Adrenal gland (tissue), 12 donors: ENCODE results near the gene SMARCC1. TPM values are rescaled to one million over a fixed set of nuclear protein-coding genes. Genes with fewer than 3 reads are reported as not detected.

Source experiments
- DNase-seq, 7 donors: peaks; one replicate each; pipeline ENCODE4 v3.0.0-alpha.2; 2019 to 2020
- H3K27ac ChIP-seq, 5 donors: fragments of 200-600 bp; sonication (generic) in 4 of 5; 1 replicate in 3 of 5; 2 replicates in 2 of 5; pipeline versions ENCODE4 v1.5.1 to v1.8.0; 2016 to 2020; ENCODE audit warnings: mild to moderate bottlenecking in 1 of 5
- H3K27me3 ChIP-seq: fragments of 200-600 bp; 2 replicates; pipeline ENCODE4 v1.8.0; 2021
- H3K36me3 ChIP-seq, 2 donors: fragments of 200-600 bp; replicated peaks in 1 of 2; 1 replicate in 1 of 2; 2 replicates in 1 of 2; pipeline versions ENCODE4 v1.5.1 to v1.8.0; 2018 to 2022
- H3K4me1 ChIP-seq, 2 donors: fragments of 200-600 bp; replicated peaks in 1 of 2; 1 replicate in 1 of 2; 2 replicates in 1 of 2; pipeline versions ENCODE4 v1.5.1 to v1.8.0; 2018 to 2021
- H3K4me3 ChIP-seq, 4 donors: fragments of 200-600 bp; sonication (generic) in 3 of 4; one replicate each; pipeline ENCODE4 v1.5.1; 2016 to 2018
- H3K9me3 ChIP-seq, 3 donors: fragments of 200-600 bp; sonication (generic) in 1 of 3; replicated peaks in 1 of 3; 1 replicate in 2 of 3; 2 replicates in 1 of 3; pipeline versions ENCODE4 v1.5.1 to v1.8.0; 2016 to 2021
- POLR2A ChIP-seq, 2 donors: fragments of 450-650 bp; IDR thresholded peaks; one replicate each; pipeline ENCODE4 v1.6.1; 2017; ENCODE audit warnings: antibody characterized with exemption in 2 of 2, mild to moderate bottlenecking in 2 of 2, moderate library complexity in 1 of 2
- WGBS, 4 donors: extraction: QIAGEN DNeasy Blood & Tissue Kit in 2 of 4; methylation state at CpG; one replicate each; pipeline versions ENCODE4 v1.1.5 to v1.1.7; 2013 to 2017; 5-methylcytosine and 5-hydroxymethylcytosine counted together
- intact Hi-C, 2 donors: fragments of 100-400 bp; cut with DNase I; formaldehyde crosslinking; loops; one replicate each; pipeline versions ENCODE4 v1.14.1 to v1.15.0; 2022 to 2023
- polyA plus RNA-seq, 3 donors: library from polyadenylated mRNA; stranded (reverse); fragments of 200-250 nt in 2 of 3; fragments of 350-450 nt in 1 of 3; fragmentation: Illumina TruSeq in 1 of 3; extraction: RNeasy Lipid Tissue Mini Kit (QIAGEN cat#74804) in 1 of 3; gene quantifications; one replicate each; pipeline ENCODE4 v1.2.3, GENCODE V29; 2013 to 2014
- small RNA-seq, 2 donors: library from RNA; depleted of rRNA; stranded (forward); fragments of <200 nt; gene quantifications; one replicate each; pipeline ENCODE3, GENCODE V24; 2016
- total RNA-seq, 9 donors: library from RNA; depleted of rRNA in 4 of 9; stranded (reverse); fragments of >200 nt in 4 of 9; fragments of 120-200 nt in 1 of 9; fragmentation: NEBNext Ultra II Directional in 1 of 9; extraction: Animal tissue kit (Norgen Biotek cat#: 25700) in 1 of 9; gene quantifications; one replicate each; pipeline versions ENCODE4 v1.1.0 to v1.2.4, GENCODE V29; 2013 to 2023
- TF ChIP-seq, protein P1 (sequence below), 6 experiments: fragments of 450-650 bp in 4 of 6; fragments of 200-600 bp in 2 of 6; sonication (generic) in 1 of 6; IDR thresholded peaks; 1 replicate in 5 of 6; 2 replicates in 1 of 6; pipeline versions ENCODE4 v1.5.1 to v1.8.0; 2016 to 2021; ENCODE audit warnings: antibody characterized with exemption in 6 of 6, mild to moderate bottlenecking in 2 of 6, moderate library complexity in 1 of 6
- donor health status: healthy with polysubstance abuse.
- donor health status: Bipolar disorder and iron deficiency.
- donor health status: DM: yes; HTN: yes; CAD: no.
- donor health status: DM: no; HTN: no; CAD: no.
- donor health status: DM: no; HTN: no; CAD: no.
- donor health status: DM: yes; HTN: yes; CAD: no.

SMARCC1 gene
- total and polyA plus RNA-seq, 12 donors: 5.5 to 47.4 (median 19.9) TPM

DNA sequence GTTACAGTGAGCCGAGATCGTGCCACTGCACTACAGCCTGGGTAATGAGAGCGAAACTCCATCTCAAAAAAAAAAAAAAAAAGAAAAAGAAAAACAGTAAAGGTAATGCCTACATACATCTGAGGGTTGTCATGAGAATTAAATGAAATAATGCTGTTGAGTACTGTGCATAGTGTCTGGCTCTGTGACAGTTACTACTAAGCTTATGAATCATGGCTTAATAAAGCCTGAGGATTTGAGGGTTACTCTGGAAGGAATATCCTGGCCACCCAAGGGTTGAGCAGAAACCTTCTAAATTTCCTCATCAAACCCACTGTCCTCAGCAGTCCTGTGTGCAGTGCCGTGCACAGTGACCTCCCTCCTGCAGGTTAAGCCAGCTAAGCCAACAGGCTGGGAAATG is 241.4 kb downstream of the SMARCC1 start:
- Histone ChIP-seq H3K4me1 (peaks cover 0 to 9% of the 10 kb centered on the region in 2 donors), H3K27ac (no peak overlapping the region), H3K9me3 (no peaks in the 10 kb centered on the region), H3K36me3 (no peaks in the 10 kb centered on the region), H3K4me3 (no peak overlapping the region), H3K27me3 (no peaks in the 10 kb centered on the region)
- intact Hi-C loops: no loop called here
- WGBS, 4 donors: 92 to 100% (median 98%) methylated on average over 4 of the region's 4 CpGs
- no peak for DNase-seq
- TF ChIP-seq POLR2A (IDR thresholded peaks at IDR 0.05): no peak
- TF ChIP-seq, protein P1, sequence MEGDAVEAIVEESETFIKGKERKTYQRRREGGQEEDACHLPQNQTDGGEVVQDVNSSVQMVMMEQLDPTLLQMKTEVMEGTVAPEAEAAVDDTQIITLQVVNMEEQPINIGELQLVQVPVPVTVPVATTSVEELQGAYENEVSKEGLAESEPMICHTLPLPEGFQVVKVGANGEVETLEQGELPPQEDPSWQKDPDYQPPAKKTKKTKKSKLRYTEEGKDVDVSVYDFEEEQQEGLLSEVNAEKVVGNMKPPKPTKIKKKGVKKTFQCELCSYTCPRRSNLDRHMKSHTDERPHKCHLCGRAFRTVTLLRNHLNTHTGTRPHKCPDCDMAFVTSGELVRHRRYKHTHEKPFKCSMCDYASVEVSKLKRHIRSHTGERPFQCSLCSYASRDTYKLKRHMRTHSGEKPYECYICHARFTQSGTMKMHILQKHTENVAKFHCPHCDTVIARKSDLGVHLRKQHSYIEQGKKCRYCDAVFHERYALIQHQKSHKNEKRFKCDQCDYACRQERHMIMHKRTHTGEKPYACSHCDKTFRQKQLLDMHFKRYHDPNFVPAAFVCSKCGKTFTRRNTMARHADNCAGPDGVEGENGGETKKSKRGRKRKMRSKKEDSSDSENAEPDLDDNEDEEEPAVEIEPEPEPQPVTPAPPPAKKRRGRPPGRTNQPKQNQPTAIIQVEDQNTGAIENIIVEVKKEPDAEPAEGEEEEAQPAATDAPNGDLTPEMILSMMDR (IDR thresholded peaks at IDR 0.05): no peak

DNA sequence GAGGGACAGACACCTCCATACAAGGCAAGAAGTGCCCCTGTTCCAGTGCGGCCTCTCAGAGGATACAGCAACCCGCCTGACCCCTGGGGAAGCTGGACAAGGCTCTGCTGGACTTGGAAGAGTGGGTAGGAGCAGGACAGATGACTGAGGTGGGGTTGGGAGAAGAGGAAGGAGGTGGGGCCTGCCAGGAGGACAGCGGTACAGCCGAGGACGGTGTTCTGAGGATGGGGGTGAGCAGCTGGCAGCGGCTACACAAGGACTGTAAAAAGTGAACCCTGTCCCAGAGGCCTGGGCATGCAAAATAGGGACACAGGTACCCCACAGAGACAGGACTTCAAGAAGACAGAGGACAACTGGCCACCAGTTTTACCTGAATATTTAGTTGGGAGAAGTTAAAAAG is 244.7 kb downstream of the SMARCC1 start:
- Histone ChIP-seq H3K27ac (no peak overlapping the region), H3K4me3 (no peak overlapping the region), H3K36me3 (no peaks in the 10 kb centered on the region), H3K27me3 (no peaks in the 10 kb centered on the region), H3K4me1 (no peaks in the 10 kb centered on the region), H3K9me3 (no peaks in the 10 kb centered on the region)
- WGBS, 4 donors: 85 to 91% (median 87%) methylated on average over 6 of the region's 6 CpGs
- DNase-seq: no peak
- TF ChIP-seq, protein P1 (IDR thresholded peaks at IDR 0.05): no peak
- TF ChIP-seq POLR2A (IDR thresholded peaks at IDR 0.05): no peak
- intact Hi-C loops: no loop called here

DNA sequence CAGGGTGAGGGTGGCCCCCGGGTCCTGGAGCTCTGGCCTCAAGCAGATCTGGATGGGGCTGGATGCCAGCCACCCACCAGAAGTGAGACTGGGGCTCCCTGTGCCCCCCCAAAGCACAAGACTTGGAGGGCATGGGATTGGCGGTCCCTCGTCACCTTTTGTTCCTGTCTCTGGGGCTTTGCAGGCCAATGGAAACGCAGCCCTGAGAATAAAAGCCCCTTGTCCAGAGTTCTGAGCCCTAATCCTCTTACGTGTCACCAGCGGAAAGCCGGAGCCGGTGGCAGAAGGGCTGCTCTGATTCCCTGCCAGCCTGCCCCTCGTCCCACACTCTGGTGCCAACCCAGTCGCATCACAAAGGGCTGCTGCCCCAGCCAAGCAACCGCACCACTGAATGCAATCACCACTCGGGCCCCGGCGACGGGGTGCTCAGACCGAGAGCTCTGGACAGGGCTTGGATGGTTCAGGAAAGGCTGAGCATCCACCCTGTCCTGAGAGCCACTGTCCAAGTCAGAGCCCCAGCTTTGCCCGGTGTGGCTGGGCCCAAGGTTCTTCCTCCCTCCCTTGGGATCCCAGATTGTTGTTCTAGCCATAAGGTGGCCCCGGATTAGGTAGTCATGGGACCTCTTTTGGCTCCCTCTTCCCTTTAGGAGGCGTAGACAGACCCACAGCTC is 245.3 kb downstream of the SMARCC1 start:
- 91 to 93% (median 92%) methylated on average over 7 to 19 of the region's 19 CpGs for WGBS, 4 donors
- no peak for TF ChIP-seq POLR2A (IDR thresholded peaks at IDR 0.05)
- TF ChIP-seq, protein P1 (IDR thresholded peaks at IDR 0.05): no peak
- no peak overlapping the region for H3K27ac ChIP-seq
- no peak for DNase-seq
- no peaks in the 10 kb centered on the region for H3K36me3 ChIP-seq
- no peaks in the 10 kb centered on the region for H3K4me1 ChIP-seq
- no peaks in the 10 kb centered on the region for H3K27me3 ChIP-seq
- intact Hi-C loops: no loop called here
- no peak overlapping the region for H3K4me3 ChIP-seq
- H3K9me3 ChIP-seq: no peaks in the 10 kb centered on the region

Small RNAs within 50 kb of the gene (small RNA-seq; reads per million reads assigned to genes)
- gene RF02271: 0 reads per million in 2 donors
- 0 reads per million in 2 donors for gene RN7SL870P

Other genes with a start within 250 kb of the SMARCC1 start
- gene CSPG5, start 203.0 kb downstream of the SMARCC1 start, total RNA-seq: under 1 TPM in 6 of 9 donors, not detected in 3; 0.14 to 0.84 (median 0.59) TPM
- under 1 TPM; 0.13 to 0.68 (median 0.32) TPM for gene CSPG5, start 203.0 kb downstream of the SMARCC1 start, polyA plus RNA-seq
- 10 to 100 TPM; 53.8 to 79.9 (median 63.9) TPM for gene DHX30, start 21.2 kb upstream of the SMARCC1 start, total RNA-seq
- gene DHX30, start 21.2 kb upstream of the SMARCC1 start, polyA plus RNA-seq: 10 to 100 TPM; 35.5 to 63.9 (median 60.5) TPM
- gene MAP4, start 234.5 kb upstream of the SMARCC1 start, total RNA-seq: 100 to 1,000 TPM in 4 of 9 donors, 10 to 100 TPM in 5; 34.3 to 152 (median 88.5) TPM
- 10 to 100 TPM; 49.2 to 65.1 (median 52.6) TPM for gene MAP4, start 234.5 kb upstream of the SMARCC1 start, polyA plus RNA-seq